ENCODE results near the gene BID.

DNA sequence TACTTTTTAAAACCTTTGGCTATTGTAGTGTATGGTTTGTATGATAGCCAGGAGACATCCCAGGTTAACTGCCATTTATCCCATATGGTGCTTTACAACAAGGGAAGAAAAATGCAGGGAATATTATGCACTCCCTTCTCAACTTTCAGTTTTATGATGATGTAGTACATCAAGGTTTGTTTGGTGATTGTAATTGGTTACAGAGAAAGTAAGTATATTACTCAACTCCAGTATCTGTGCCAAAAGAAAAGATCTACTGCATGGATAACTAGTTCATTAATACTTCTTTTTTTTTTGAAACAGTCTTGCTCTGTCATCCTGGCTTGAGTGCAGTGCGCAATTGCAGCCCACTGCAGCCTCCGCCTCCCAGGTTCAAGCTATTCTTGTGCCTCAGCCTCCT is 70.5 kb downstream of the BID start:
- TF ChIP-seq SIN3A (conservative IDR thresholded peaks at IDR 0.05 in 1 of 2, IDR thresholded peaks at IDR 0.05 in 1 of 2; ENCODE audit: low read depth in 1 of 2, low read length in 2 of 2) (no peak), RNF2 (IDR thresholded peaks at IDR 0.05; ENCODE audit: borderline replicate concordance, low read depth, low read length, missing control alignments, poor library complexity, severe bottlenecking) (no peak)
